OCI-LY7 (cell line): ENCODE data around the gene NALCN. TPM values are rescaled to one million over a fixed set of nuclear protein-coding genes. Genes with fewer than 3 reads are reported as not detected.

Experiments used
- BruUV-seq: library from RNA; stranded (reverse); fragments of 400-500 nt; replicated peaks from 2 replicates; lab custom pipeline; 2021; lab: Mats Ljungman, UMichigan
- CTCF ChIA-PET: fragments of 300-600 bp; sonication (Branson Sonifier 250); formaldehyde crosslinking; loops from one replicate; lab custom pipeline; 2022; ENCODE audit warnings: antibody characterized with exemption; ENCODE audit not compliant: unreplicated experiment; lab: Charles Lee
- POLR2A ChIA-PET: fragments of 300-600 bp; sonication (Branson Sonifier 250); formaldehyde crosslinking; loops from one replicate; lab custom pipeline; 2022; ENCODE audit warnings: antibody characterized with exemption; lab: Charles Lee
- DNase-seq: peaks from one replicate; pipeline ENCODE4 v3.0.0-alpha.2; 2015; ENCODE audit warnings: low spot score
- H2AFZ ChIP-seq: fragments of 200-600 bp; sonication (generic), shearing (Covaris generic); 2 replicates; pipeline ENCODE4 v1.6.1; 2014; ENCODE audit warnings: mild to moderate bottlenecking, antibody characterized with exemption, low read length, moderate library complexity
- H3K27ac ChIP-seq: fragments of 200-600 bp; sonication (generic); 2 replicates; pipeline ENCODE4 v1.5.1; 2014; ENCODE audit warnings: mixed run types, low read depth, mild to moderate bottlenecking, moderate library complexity, low read length, inconsistent platforms; ENCODE audit not compliant: poor library complexity, severe bottlenecking
- H3K36me3 ChIP-seq: fragments of 200-600 bp; sonication (generic); 2 replicates; pipeline ENCODE4 v1.6.1; 2014; ENCODE audit warnings: mild to moderate bottlenecking, antibody characterized with exemption, low read length, moderate library complexity, mixed read lengths; ENCODE audit not compliant: insufficient read depth
- H3K4me1 ChIP-seq: fragments of 200-600 bp; sonication (generic); 2 replicates; pipeline ENCODE4 v1.5.1; 2014; ENCODE audit warnings: mild to moderate bottlenecking, low read length; ENCODE audit not compliant: insufficient read depth, poor library complexity, severe bottlenecking
- H3K4me2 ChIP-seq: fragments of 200-600 bp; sonication (generic); 2 replicates; pipeline ENCODE4 v1.6.1; 2014; ENCODE audit warnings: mild to moderate bottlenecking, low read length
- H3K4me3 ChIP-seq: fragments of 200-600 bp; sonication (generic); 2 replicates; pipeline ENCODE4 v1.5.1; 2014; ENCODE audit warnings: mild to moderate bottlenecking, low read depth, low read length; ENCODE audit not compliant: poor library complexity, severe bottlenecking
- H3K79me2 ChIP-seq: fragments of 200-600 bp; sonication (generic); 2 replicates; pipeline ENCODE4 v1.6.1; 2016; ENCODE audit warnings: low read depth, mild to moderate bottlenecking, low read length, moderate library complexity, mixed read lengths; ENCODE audit not compliant: insufficient read depth
- H3K9me2 ChIP-seq: fragments of 200-600 bp; sonication (generic); 2 replicates; pipeline ENCODE4 v1.6.1; 2016; ENCODE audit warnings: mild to moderate bottlenecking, low read length, mixed read lengths; ENCODE audit not compliant: insufficient read depth
- H3K9me3 ChIP-seq: fragments of 200-600 bp; sonication (generic); 2 replicates; pipeline ENCODE4 v1.6.1; 2014; ENCODE audit warnings: mild to moderate bottlenecking, mixed run types, low read length, mixed read lengths
- H4K20me1 ChIP-seq: fragments of 200-600 bp; sonication (generic); 2 replicates; pipeline ENCODE4 v1.6.1; 2014; ENCODE audit warnings: mild to moderate bottlenecking, antibody characterized with exemption, low read length, moderate library complexity, mixed read lengths; ENCODE audit not compliant: insufficient read depth
- EZH2phosphoT487 ChIP-seq: fragments of 200-600 bp; sonication (generic); IDR thresholded peaks from 2 replicates; pipeline ENCODE4 v1.6.1; 2018; ENCODE audit warnings: low read depth, borderline replicate concordance, mild to moderate bottlenecking, mixed run types, antibody characterized with exemption, low read length, moderate library complexity, mixed read lengths
- intact Hi-C: fragments of 100-400 bp; cut with micrococcal nuclease; formaldehyde crosslinking; loops from one replicate; pipeline ENCODE4 v1.10.0; 2022; ENCODE audit not compliant: unreplicated experiment
- total RNA-seq, 2 experiments: library from RNA; depleted of rRNA in 1 of 2; stranded (reverse); fragments of >200 nt in 1 of 2; shearing (Covaris generic) in 1 of 2; gene quantifications; 2 replicates each; pipeline ENCODE4 v1.2.3, GENCODE V29; 2014 to 2022
- TF ChIP-seq, protein P1 (sequence below): fragments of 200-600 bp; sonication (generic); conservative IDR thresholded peaks from 2 replicates; pipeline ENCODE4 v1.5.1; 2014; ENCODE audit warnings: mild to moderate bottlenecking, antibody characterized with exemption, low read length, moderate library complexity, mixed read lengths

Gene NALCN
- total RNA-seq, 2 experiments from 2014 or later, result not detected

- POLR2A ChIA-PET, result no interaction called here
- BruUV-seq, result no TSS peak
- no peak overlapping the region for H3K4me3 ChIP-seq
Measured at GRCh38 chr13:101305981-101306411, 110.3 kb downstream of the NALCN start.

DNA sequence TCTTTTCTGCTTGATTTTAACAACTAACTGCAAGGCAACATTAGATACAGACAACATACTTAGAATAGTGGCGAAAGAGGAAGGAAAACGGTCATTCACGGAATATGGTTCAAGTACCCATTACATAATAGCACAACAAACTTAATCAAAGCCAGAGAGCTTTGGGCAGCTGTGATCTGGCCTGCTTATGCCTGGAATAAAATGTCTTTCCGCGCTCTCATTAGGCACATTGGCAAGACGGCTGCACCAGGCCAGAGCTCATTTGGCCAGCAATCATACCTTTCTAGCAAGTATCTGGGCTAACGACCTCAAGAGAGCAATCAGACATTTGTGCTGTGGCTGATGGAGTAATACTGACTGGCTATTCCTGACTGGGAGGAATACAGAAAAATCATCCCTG lies 112.8 kb downstream of the NALCN start:
- ChIA-PET POLR2A (interaction anchor here (0.6 to 0.9 kb wide), 2 partner anchors 179 to 1051 kb away, joined by 3 read pairs; no protein-coding TSS in a partner anchor), CTCF (no interaction called here)
- no TSS peak for BruUV-seq
- H3K9me3 ChIP-seq, result no peaks in the 10 kb centered on the region
- no peaks in the 10 kb centered on the region for H4K20me1 ChIP-seq
- no peaks in the 10 kb centered on the region for H3K4me1 ChIP-seq
- H3K36me3 ChIP-seq, result no peaks in the 10 kb centered on the region
- no peak overlapping the region for H3K4me2 ChIP-seq
- no peak overlapping the region for H3K4me3 ChIP-seq
- TF ChIP-seq, protein P1, sequence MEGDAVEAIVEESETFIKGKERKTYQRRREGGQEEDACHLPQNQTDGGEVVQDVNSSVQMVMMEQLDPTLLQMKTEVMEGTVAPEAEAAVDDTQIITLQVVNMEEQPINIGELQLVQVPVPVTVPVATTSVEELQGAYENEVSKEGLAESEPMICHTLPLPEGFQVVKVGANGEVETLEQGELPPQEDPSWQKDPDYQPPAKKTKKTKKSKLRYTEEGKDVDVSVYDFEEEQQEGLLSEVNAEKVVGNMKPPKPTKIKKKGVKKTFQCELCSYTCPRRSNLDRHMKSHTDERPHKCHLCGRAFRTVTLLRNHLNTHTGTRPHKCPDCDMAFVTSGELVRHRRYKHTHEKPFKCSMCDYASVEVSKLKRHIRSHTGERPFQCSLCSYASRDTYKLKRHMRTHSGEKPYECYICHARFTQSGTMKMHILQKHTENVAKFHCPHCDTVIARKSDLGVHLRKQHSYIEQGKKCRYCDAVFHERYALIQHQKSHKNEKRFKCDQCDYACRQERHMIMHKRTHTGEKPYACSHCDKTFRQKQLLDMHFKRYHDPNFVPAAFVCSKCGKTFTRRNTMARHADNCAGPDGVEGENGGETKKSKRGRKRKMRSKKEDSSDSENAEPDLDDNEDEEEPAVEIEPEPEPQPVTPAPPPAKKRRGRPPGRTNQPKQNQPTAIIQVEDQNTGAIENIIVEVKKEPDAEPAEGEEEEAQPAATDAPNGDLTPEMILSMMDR, result no peak
- no peak for TF ChIP-seq EZH2phosphoT487
- H3K27ac ChIP-seq, result no peak overlapping the region
- H3K9me2 ChIP-seq, result no peaks in the 10 kb centered on the region
- DNase-seq, result no peak
- H2AFZ ChIP-seq, result no peak overlapping the region
- no peaks in the 10 kb centered on the region for H3K79me2 ChIP-seq
- intact Hi-C loops, result no loop called here

More at GRCh38 chr13:101305981-101306411, 110.3 kb downstream of the NALCN start:
- Histone ChIP-seq H3K9me3 (no peaks in the 10 kb centered on the region), H3K4me1 (no peaks in the 10 kb centered on the region), H3K36me3 (no peaks in the 10 kb centered on the region), H4K20me1 (no peaks in the 10 kb centered on the region), H3K79me2 (no peaks in the 10 kb centered on the region), H3K9me2 (no peaks in the 10 kb centered on the region), H3K4me2 (no peak overlapping the region), H2AFZ (no peak overlapping the region), H3K27ac (no peak overlapping the region)
- TF ChIP-seq, protein P1, result no peak
- TF ChIP-seq EZH2phosphoT487, result no peak
- intact Hi-C loops, result no loop called here
- CTCF ChIA-PET, result no interaction called here
- no peak for DNase-seq

GRCh38 chr13:101301053-101301452 lies 115.3 kb downstream of the NALCN start:
- Histone ChIP-seq H3K4me3 (no peak overlapping the region), H2AFZ (no peak overlapping the region), H3K4me1 (no peaks in the 10 kb centered on the region), H3K4me2 (no peak overlapping the region), H3K27ac (no peak overlapping the region), H4K20me1 (no peaks in the 10 kb centered on the region), H3K9me2 (no peaks in the 10 kb centered on the region), H3K79me2 (no peaks in the 10 kb centered on the region), H3K36me3 (no peaks in the 10 kb centered on the region), H3K9me3 (no peaks in the 10 kb centered on the region)
- BruUV-seq, result no TSS peak
- intact Hi-C loops, result no loop called here
- DNase-seq, result no peak
- ChIA-PET CTCF (no interaction called here), POLR2A (no interaction called here)
- TF ChIP-seq, protein P1, result no peak
- no peak for TF ChIP-seq EZH2phosphoT487
